Panc1 (cell line): ENCODE results near the gene FBN1. TPM values are rescaled to one million over a fixed set of nuclear protein-coding genes. Genes with fewer than 3 reads are reported as not detected.

Experiments
- ATAC-seq: fragments of 200-7000 bp; cut with Tn5 transposase; 2 replicates; pipeline ENCODE4 v1.9.1; 2020; ENCODE audit warnings: mild to moderate bottlenecking, moderate library complexity
- BruUV-seq: library from RNA; stranded (reverse); fragments of 400-500 nt; replicated peaks from 2 replicates; lab custom pipeline; 2021; lab: Mats Ljungman, UMichigan
- CTCF ChIA-PET: fragments of 300-600 bp; sonication (Branson Sonifier 250); formaldehyde crosslinking; loops from one replicate; lab custom pipeline; 2022; ENCODE audit warnings: antibody characterized with exemption; lab: Charles Lee
- POLR2A ChIA-PET: fragments of 300-600 bp; sonication (Branson Sonifier 250); formaldehyde crosslinking; loops from one replicate; lab custom pipeline; 2022; ENCODE audit warnings: antibody characterized with exemption; lab: Charles Lee
- DNase-seq: peaks from one replicate; pipeline ENCODE4 v3.0.0-alpha.2; 2010; ENCODE audit warnings: low read depth, low spot score
- H3K27ac ChIP-seq: 2 replicates; pipeline ENCODE4 v1.5.1; 2011; ENCODE audit warnings: mild to moderate bottlenecking, low read length, inconsistent platforms
- H3K27me3 ChIP-seq: fragments of 200-500 bp; sonication (Bioruptor generic); 2 replicates; pipeline ENCODE4 v1.6.0; 2014; ENCODE audit warnings: low read length, inconsistent platforms; ENCODE audit not compliant: control insufficient read depth, insufficient read depth
- H3K36me3 ChIP-seq: fragments of 200-500 bp; sonication (Bioruptor generic); 2 replicates; pipeline ENCODE4 v1.5.1; 2014; ENCODE audit warnings: inconsistent platforms, mild to moderate bottlenecking, low read length, moderate library complexity; ENCODE audit not compliant: control insufficient read depth, insufficient read depth
- H3K4me1 ChIP-seq: 2 replicates; pipeline ENCODE4 v1.5.1; 2011; ENCODE audit warnings: inconsistent platforms, mild to moderate bottlenecking, low read length, moderate library complexity; ENCODE audit not compliant: control insufficient read depth, insufficient read depth
- H3K4me3 ChIP-seq, 2 experiments: 2 replicates each; pipeline ENCODE4 v1.5.1; 2011 to 2012; ENCODE audit warnings: low read depth in 2 of 2, low read length in 2 of 2, mild to moderate bottlenecking in 2 of 2, inconsistent platforms in 1 of 2, moderate library complexity in 1 of 2
- H3K9me3 ChIP-seq: fragments of 200-500 bp; sonication (Bioruptor generic); 2 replicates; pipeline ENCODE4 v1.5.1; 2014; ENCODE audit warnings: low read depth, mild to moderate bottlenecking, inconsistent platforms, low read length, moderate library complexity; ENCODE audit not compliant: control insufficient read depth, insufficient read depth
- CTCF ChIP-seq: fragments of 450-650 bp; IDR thresholded peaks from 2 replicates; pipeline ENCODE4 v1.5.1; 2017; ENCODE audit warnings: mild to moderate bottlenecking
- POLR2AphosphoS5 ChIP-seq: IDR thresholded peaks from 2 replicates; pipeline ENCODE4 v1.6.1; 2012; ENCODE audit warnings: mild to moderate bottlenecking, low read depth, low read length, moderate library complexity
- REST ChIP-seq, 2 experiments: IDR thresholded peaks; 2 replicates each; pipeline ENCODE4 v1.6.1; 2011 to 2012; ENCODE audit warnings: low read depth in 2 of 2, control low read depth in 1 of 2, low read length in 1 of 2, mild to moderate bottlenecking in 1 of 2, moderate library complexity in 1 of 2; ENCODE audit not compliant: insufficient read depth in 1 of 2
- SIN3A ChIP-seq: IDR thresholded peaks from 2 replicates; pipeline ENCODE4 v1.6.1; 2012; ENCODE audit warnings: low read depth, mild to moderate bottlenecking, low read length, moderate library complexity, borderline replicate concordance; ENCODE audit not compliant: insufficient read depth
- TCF7L2 ChIP-seq: IDR thresholded peaks from 2 replicates; pipeline ENCODE4 v1.6.1; 2011; ENCODE audit warnings: mild to moderate bottlenecking, low read depth, low read length, inconsistent platforms
- in situ Hi-C: cut with HindIII; loops from 2 replicates; pipeline ENCODE4 v1.10.0; 2016; ENCODE audit warnings: low sequenced_read_pairs, low pct_unique_long_range_greater_than_20kb
- intact Hi-C: fragments of 100-400 bp; cut with micrococcal nuclease; formaldehyde crosslinking; loops from one replicate; pipeline ENCODE4 v1.10.0; 2022; ENCODE audit not compliant: unreplicated experiment
- total RNA-seq: library from RNA; stranded (reverse); gene quantifications from one replicate; pipeline ENCODE4 v1.2.1, GENCODE V29; 2021; ENCODE audit not compliant: unreplicated experiment

Gene FBN1
- total RNA-seq, 1 experiment from 2014 or later: 0.46 TPM

- CTCF ChIA-PET: no interaction called here
- ATAC-seq: no peak
Measured at GRCh38 chr15:48652510-48653076, 7.1 kb upstream of the FBN1 start.

GRCh38 chr15:48650931-48651330 lies 5.4 kb upstream of the FBN1 start:
- CTCF ChIA-PET: no interaction called here

More at GRCh38 chr15:48652510-48653076, 7.1 kb upstream of the FBN1 start:
- Histone ChIP-seq H3K27me3 (peaks cover 2% of the 10 kb centered on the region), H3K4me3 (no peak overlapping the region), H3K4me1 (no peaks in the 10 kb centered on the region), H3K36me3 (no peaks in the 10 kb centered on the region), H3K27ac (no peak overlapping the region), H3K9me3 (no peaks in the 10 kb centered on the region)
- intact Hi-C loops (no loop called here), in situ Hi-C loops (no loop called here)
- BruUV-seq: no TSS peak
- TF ChIP-seq TCF7L2 (no peak), POLR2AphosphoS5 (no peak), REST (IDR thresholded peaks at IDR 0.05; ENCODE audit: insufficient read depth in 1 of 2, low read depth in 2 of 2, low read length in 1 of 2) (no peak), SIN3A (no peak), CTCF (no peak)
- no peak for DNase-seq
- POLR2A ChIA-PET: no interaction called here

More at GRCh38 chr15:48650931-48651330, 5.4 kb upstream of the FBN1 start:
- POLR2A ChIA-PET: no interaction called here
- ATAC-seq (no peak), DNase-seq (no peak)
- TF ChIP-seq REST (IDR thresholded peaks at IDR 0.05; ENCODE audit: insufficient read depth in 1 of 2, low read depth in 2 of 2, low read length in 1 of 2) (no peak), TCF7L2 (no peak), SIN3A (no peak), POLR2AphosphoS5 (no peak), CTCF (no peak)
- in situ Hi-C loops: no loop called here
- Histone ChIP-seq H3K27ac (no peak overlapping the region), H3K4me3 (no peak overlapping the region), H3K27me3 (no peaks in the 10 kb centered on the region; the same call in none of the 2 replicates), H3K9me3 (no peaks in the 10 kb centered on the region), H3K4me1 (no peaks in the 10 kb centered on the region; the same call in 1 of the 2 replicates), H3K36me3 (no peaks in the 10 kb centered on the region)
- intact Hi-C loops: no loop called here
- BruUV-seq: no TSS peak
